NCI-H460 (cell line): ENCODE measurements around the gene SOX1. TPM values are rescaled to one million over a fixed set of nuclear protein-coding genes. Genes with fewer than 3 reads are reported as not detected.

Source experiments
- DNase-seq: peaks from one replicate; pipeline ENCODE4 v3.0.0-alpha.2; 2016; ENCODE audit warnings: low read depth; ENCODE audit errors: extremely low read depth
- total RNA-seq: library from RNA; depleted of rRNA; stranded (reverse); fragments of >200 nt; shearing (Covaris generic); gene quantifications from 2 replicates; pipeline ENCODE4 v1.2.3, GENCODE V29; 2014

Gene SOX1
- total RNA-seq, 1 experiment from 2014 or later: not detected

DNA sequence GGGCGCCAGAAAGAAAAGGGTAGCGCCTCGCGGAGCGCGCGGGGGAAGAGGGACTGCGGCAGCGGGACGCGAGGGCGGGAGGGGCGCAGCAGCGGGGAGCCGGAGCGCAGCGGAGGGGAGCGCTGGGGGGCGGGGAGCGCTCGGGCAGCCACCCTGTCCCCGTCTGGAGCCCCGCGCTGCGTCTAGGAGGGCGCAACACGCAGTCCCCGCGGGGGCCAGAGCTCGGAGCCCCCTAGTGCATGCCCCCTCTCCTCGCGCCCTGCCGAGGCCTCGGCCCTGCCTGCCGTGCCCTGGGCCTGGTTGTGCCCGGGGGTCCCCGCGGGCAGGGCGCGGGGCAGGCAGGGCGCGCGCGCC lies 37.9 kb downstream of the SOX1 start:
- DNase-seq: no peak

- no peak for DNase-seq
Observed at GRCh38 chr13:112105244-112105681, 38.3 kb downstream of the SOX1 start.

GRCh38 chr13:112105892-112106291 lies 38.9 kb downstream of the SOX1 start:
- DNase-seq: no peak

DNA sequence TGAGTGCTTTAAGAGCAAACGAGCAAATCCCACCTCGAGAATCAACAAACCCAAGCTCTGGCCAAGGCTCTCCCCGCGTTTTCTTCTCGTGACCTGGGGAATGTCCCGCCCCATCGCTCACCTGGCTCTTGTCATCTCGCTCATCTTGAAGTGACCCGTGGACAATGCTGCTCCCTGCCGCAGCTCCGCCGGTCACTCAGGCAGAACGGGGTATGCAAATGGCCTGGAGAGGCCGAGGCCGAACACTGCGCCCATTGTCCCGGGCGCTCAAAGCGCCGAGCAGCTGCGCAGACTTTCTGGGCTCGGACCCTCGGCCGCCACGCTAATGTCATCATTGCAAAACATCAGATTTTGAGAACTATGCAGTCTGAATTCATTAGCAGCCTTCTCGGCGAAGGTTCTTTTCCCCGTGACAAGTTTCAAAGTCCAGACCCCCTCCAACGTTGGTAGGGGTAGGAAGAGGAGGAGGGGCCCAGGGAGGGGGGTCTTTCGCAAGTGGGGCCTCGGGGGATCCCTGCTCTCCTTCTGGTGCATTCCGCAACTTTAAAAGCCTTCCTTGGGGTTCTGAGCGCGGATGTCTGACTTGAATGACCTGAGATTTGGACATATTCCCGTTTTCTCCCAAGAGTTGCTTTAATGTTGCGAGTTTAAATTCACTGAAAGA lies 39.7 kb downstream of the SOX1 start:
- no peak for DNase-seq

- no peak for DNase-seq
Observed at GRCh38 chr13:112107289-112107688, 40.3 kb downstream of the SOX1 start.

- DNase-seq: no peak
Observed at GRCh38 chr13:112110479-112110878, 43.5 kb downstream of the SOX1 start.

DNA sequence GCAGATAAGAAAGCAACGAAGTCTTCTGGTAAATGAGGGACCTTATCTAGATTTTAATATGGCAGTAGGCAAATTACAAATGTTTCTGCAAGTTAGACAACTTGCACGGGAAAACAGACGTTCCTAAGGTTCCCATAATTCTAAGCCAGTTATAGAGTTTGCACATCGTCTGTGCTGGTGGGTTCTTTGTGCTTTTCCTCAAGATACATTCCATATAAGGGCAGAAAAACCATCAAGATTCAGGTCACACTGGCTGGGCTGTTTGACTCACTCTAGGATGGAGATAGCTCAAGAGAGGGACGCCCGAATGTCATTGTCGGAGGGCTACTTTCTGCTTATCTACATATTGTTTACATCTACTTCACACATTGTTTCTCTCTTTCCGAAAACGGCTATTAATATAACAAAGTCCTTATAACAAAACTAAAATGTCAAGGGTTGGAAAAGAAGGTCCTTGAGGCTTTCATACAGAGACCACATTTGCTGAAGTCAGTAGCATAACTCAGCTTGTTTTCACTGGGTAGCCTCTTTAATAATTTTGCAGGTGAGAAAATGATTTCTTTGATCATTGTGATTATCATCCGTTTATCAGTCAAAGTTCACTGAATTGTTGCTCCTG lies 44.4 kb downstream of the SOX1 start:
- DNase-seq: no peak

DNA sequence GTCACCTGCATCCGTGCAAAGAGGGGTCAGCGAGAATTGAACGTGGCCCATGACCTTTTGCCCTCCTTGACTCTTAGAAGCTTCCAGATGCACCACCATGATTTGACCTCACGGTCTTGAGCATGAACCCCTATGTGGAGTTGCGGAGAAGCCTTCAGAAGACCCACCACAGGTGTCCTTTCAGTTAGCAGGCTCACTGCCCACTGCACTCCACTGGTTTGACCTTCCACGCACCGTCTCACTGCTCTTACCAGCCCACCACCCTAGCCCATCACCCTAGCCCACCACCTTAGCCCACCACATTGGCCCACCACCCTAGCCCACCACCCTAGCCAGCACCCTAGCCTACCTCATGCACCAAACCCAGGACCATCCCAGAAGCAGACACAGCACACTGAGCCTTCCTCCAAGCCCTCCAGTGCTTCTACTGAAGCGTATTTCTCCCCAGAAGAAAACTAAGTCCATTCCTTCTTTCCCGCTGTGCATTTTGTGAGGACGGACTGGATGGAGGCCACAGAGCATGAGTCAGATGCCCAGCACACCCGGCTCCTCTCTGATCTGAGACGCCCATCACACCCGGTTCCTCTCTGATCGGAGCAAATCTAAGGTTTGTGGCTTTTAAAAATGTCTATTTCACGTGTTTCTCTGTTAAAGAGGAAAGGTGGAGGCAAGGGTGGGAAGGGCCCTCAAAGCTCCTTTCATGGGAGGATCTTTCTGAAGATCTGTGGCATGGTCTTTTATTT lies 45.8 kb downstream of the SOX1 start:
- DNase-seq: no peak

GRCh38 chr13:112113348-112113747 lies 46.4 kb downstream of the SOX1 start:
- DNase-seq: no peak

GRCh38 chr13:112113851-112114250 lies 46.9 kb downstream of the SOX1 start:
- no peak for DNase-seq

DNA sequence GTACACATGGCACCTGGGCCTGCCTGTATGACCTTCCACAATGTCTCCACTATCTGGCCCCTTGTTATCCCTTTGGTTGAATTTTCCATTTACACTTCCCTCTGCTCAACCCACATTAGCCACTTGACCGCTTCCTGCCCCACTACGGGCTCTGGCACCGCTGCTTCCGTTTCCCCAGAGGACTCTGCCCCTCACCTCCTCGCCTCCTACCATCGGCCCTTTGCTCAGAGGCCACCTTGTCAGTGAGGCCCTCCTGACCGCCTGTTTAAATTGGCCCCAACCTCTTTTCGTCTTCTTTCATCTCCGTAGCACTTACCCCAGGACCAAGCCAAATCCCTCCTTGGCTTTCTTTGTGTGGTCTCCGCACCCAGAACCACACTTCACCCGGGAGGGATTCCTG lies 47.4 kb downstream of the SOX1 start:
- DNase-seq: no peak

- no peak for DNase-seq
Observed at GRCh38 chr13:112115403-112116091, 48.6 kb downstream of the SOX1 start.

- no peak for DNase-seq
Observed at GRCh38 chr13:112116187-112116950, 49.4 kb downstream of the SOX1 start.

GRCh38 chr13:112117258-112117954 lies 50.5 kb downstream of the SOX1 start:
- no peak for DNase-seq

- DNase-seq: no peak
Observed at GRCh38 chr13:112117955-112118302, 51.0 kb downstream of the SOX1 start.

DNA sequence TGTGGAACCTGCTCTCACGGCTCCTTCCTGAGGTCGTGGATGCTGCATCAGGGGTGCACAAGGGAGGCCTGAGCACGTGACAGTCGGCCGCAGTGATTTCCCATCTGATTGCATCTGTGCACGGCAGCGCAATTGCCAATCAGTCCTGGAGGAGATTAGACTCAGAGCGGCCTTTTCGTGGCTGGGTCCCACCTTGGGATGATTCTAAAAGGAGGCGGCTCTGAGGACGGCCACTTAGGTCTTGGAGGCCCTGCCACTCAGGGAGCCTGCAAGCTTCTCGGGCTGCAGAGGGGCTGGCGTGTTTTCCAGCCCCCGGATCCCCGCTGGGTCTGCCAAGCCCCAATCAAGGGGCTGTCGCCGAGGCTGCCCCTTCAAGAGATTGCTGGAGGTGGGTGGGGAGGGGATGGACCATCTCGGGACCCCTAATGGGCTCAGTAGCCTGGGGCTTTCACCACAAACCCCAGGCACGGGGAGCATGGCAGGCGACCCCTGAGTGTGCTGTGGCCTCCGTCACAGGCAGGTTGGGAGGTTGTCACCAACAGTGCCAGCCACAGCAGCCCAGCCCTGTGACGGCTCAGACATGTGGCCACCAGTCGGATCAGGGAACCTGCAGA lies 51.6 kb downstream of the SOX1 start:
- no peak for DNase-seq

DNA sequence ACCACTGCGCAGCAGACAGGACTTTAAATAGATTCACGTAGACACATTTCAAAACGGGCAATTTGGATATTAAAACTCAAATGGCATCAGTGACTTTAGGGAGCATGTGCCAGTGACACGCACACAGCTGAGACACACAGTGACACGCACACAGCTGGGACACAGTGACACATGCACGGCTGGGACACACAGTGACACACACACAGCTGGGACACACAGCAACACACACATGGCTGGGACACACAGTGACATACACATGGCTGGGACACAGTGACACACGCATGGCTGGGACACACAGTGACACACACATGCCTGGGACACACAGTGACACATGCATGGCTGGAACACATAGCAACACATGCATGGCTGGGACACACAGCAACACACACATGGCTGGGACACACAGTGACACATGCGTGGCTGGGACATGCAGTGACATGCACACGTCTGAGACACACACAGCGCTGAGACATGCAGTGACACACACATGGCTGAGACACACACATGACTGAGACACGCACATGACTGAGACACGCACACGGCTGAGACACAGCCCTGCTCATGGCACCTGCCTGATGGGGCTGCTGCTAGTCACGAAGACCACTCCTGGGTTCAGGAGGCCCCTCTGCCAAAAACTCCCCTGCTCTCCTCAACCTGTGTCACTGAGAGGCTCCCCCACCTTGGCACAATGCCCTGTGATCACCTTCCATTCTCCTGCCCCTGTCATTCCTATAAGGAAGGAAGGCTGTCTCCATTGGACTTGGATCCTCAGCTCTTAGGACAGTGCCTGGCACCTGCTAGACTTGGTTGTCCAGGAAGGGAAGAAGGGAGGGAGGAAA lies 52.5 kb downstream of the SOX1 start:
- no peak for DNase-seq

DNA sequence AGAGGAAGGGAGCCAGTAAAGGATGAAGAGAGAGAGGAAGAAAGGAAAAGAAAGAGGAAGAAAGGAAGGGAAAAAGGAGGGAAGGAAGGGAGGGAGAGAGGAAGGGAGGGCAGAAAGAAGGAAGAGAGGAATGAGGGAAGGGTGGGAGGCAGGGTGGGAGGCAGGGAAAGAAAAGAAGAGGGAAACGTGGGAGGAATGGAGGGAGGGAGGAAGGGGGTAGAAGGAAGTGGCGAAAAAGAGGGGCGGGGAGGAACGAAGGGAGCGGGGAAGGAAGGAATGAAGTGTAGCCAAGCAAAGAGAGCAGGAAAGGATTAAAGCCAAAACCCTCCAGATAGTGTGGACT lies 53.1 kb downstream of the SOX1 start:
- DNase-seq: no peak
